ENCODE results near the gene SLIT3. TPM values are rescaled to one million over a fixed set of nuclear protein-coding genes. Genes with fewer than 3 reads are reported as not detected.
"Not testable (repeated sequence)": the region's sequence is repeated elsewhere in the genome, so short reads cannot be mapped to it uniquely, and the experiment has no call there.

Gene SLIT3
- total RNA-seq, 4 donors from 2014 or later = 0.97 to 6.1 (median 3.4) TPM

GRCh38 chr5:169115461-169116124 lies 185.3 kb downstream of the SLIT3 start:
- Histone ChIP-seq H3K27ac (no peak overlapping the region), H3K4me3 (no peak overlapping the region), H3K4me1 (peaks cover 0 to 17% of the 10 kb centered on the region in 2 donors), H3K9me3 (no peaks in the 10 kb centered on the region), H3K27me3 (no peaks in the 10 kb centered on the region), H3K36me3 (no peaks in the 10 kb centered on the region)
- DNase-seq (no peak), ATAC-seq (no peak)
- intact Hi-C loops (cut with DNase I; ENCODE audit: low total_unique reads) = no loop called here
- no peak for TF ChIP-seq CTCF (IDR thresholded peaks at IDR 0.05 in 4 of 5, conservative IDR thresholded peaks at IDR 0.05 in 1 of 5)
- TF ChIP-seq POLR2A (IDR thresholded peaks at IDR 0.05) = no peak
- in situ Hi-C loops (cut with MboI; ENCODE audit: low sequenced_read_pairs in 4 of 4) = no loop called here

GRCh38 chr5:169114466-169115065 lies 186.4 kb downstream of the SLIT3 start:
- Histone ChIP-seq H3K27ac (no peak overlapping the region), H3K4me1 (peaks cover 0 to 17% of the 10 kb centered on the region in 2 donors), H3K36me3 (no peaks in the 10 kb centered on the region), H3K27me3 (no peaks in the 10 kb centered on the region), H3K9me3 (no peaks in the 10 kb centered on the region), H3K4me3 (no peak overlapping the region)
- DNase-seq = no peak
- ATAC-seq = no peak
- in situ Hi-C loops (cut with MboI; ENCODE audit: low sequenced_read_pairs in 4 of 4) = no loop called here
- intact Hi-C loops (cut with DNase I; ENCODE audit: low total_unique reads) = no loop called here
- TF ChIP-seq POLR2A (IDR thresholded peaks at IDR 0.05) (no peak), CTCF (IDR thresholded peaks at IDR 0.05 in 4 of 5, conservative IDR thresholded peaks at IDR 0.05 in 1 of 5) (no peak)

GRCh38 chr5:169112016-169112415 lies 188.9 kb downstream of the SLIT3 start:
- intact Hi-C loops (cut with DNase I; ENCODE audit: low total_unique reads) = no loop called here
- no peak overlapping the region for H3K27ac ChIP-seq
- DNase-seq (no peak), ATAC-seq (no peak)
- no peaks in the 10 kb centered on the region for H3K36me3 ChIP-seq
- H3K4me1 ChIP-seq = peaks cover 0 to 5% of the 10 kb centered on the region in 2 donors
- TF ChIP-seq POLR2A (IDR thresholded peaks at IDR 0.05) (no peak), CTCF (IDR thresholded peaks at IDR 0.05 in 4 of 5, conservative IDR thresholded peaks at IDR 0.05 in 1 of 5) (no peak)
- in situ Hi-C loops (cut with MboI; ENCODE audit: low sequenced_read_pairs in 4 of 4) = no loop called here
- H3K4me3 ChIP-seq = no peak overlapping the region
- no peaks in the 10 kb centered on the region for H3K27me3 ChIP-seq
- no peaks in the 10 kb centered on the region for H3K9me3 ChIP-seq

GRCh38 chr5:169106911-169107706 lies 193.8 kb downstream of the SLIT3 start:
- intact Hi-C loops (cut with DNase I; ENCODE audit: low total_unique reads) (no loop called here), in situ Hi-C loops (cut with MboI; ENCODE audit: low sequenced_read_pairs in 4 of 4) (no loop called here)
- H3K9me3 ChIP-seq = no peaks in the 10 kb centered on the region
- no peaks in the 10 kb centered on the region for H3K4me1 ChIP-seq
- DNase-seq = no peak
- no peak for ATAC-seq
- no peak overlapping the region for H3K27ac ChIP-seq
- H3K4me3 ChIP-seq = no peak overlapping the region
- H3K27me3 ChIP-seq = no peaks in the 10 kb centered on the region
- H3K36me3 ChIP-seq = no peaks in the 10 kb centered on the region
- TF ChIP-seq CTCF (IDR thresholded peaks at IDR 0.05 in 4 of 5, conservative IDR thresholded peaks at IDR 0.05 in 1 of 5) (no peak), POLR2A (IDR thresholded peaks at IDR 0.05) (no peak)

- H3K27ac ChIP-seq; H3K36me3 ChIP-seq; H3K9me3 ChIP-seq; in situ Hi-C loops (cut with MboI; ENCODE audit: low sequenced_read_pairs in 4 of 4); DNase-seq; intact Hi-C loops (cut with DNase I; ENCODE audit: low total_unique reads); H3K27me3 ChIP-seq; ATAC-seq; H3K4me1 ChIP-seq; H3K4me3 ChIP-seq: not testable (repeated sequence)
Measured at GRCh38 chr5:169105582-169105981, 195.4 kb downstream of the SLIT3 start.

Measured in gastrocnemius medialis (tissue), 4 donors.